GM23338 (cell line): ENCODE results near the gene STAP2. TPM values are rescaled to one million over a fixed set of nuclear protein-coding genes. Genes with fewer than 3 reads are reported as not detected.

Source experiments
- ATAC-seq: fragments of 200-7000 bp; cut with Tn5 transposase; 3 replicates; pipeline ENCODE4 v1.9.1; 2020
- DNase-seq: peaks from one replicate; pipeline ENCODE4 v3.0.0-alpha.2; 2015; ENCODE audit warnings: low spot score
- H2AFZ ChIP-seq: fragments of 200-600 bp; sonication (generic); 2 replicates; pipeline ENCODE4 v1.8.0; 2016; ENCODE audit warnings: antibody characterized with exemption, mild to moderate bottlenecking, moderate library complexity
- H3F3A ChIP-seq: fragments of 200-600 bp; sonication (generic); replicated peaks from 2 replicates; pipeline ENCODE4 v1.8.0; 2017; ENCODE audit warnings: antibody characterized with exemption, mixed run types, low read depth
- H3K27ac ChIP-seq: fragments of 200-600 bp; sonication (generic); 2 replicates; pipeline ENCODE4 v1.6.1; 2016; ENCODE audit warnings: low read depth
- H3K27me3 ChIP-seq: fragments of 200-600 bp; sonication (generic); 2 replicates; pipeline ENCODE4 v1.8.0; 2016; ENCODE audit warnings: mild to moderate bottlenecking, mixed run types, moderate library complexity; ENCODE audit not compliant: insufficient read depth
- H3K36me3 ChIP-seq: fragments of 200-600 bp; sonication (generic); 2 replicates; pipeline ENCODE4 v1.8.0; 2016; ENCODE audit warnings: mild to moderate bottlenecking; ENCODE audit not compliant: insufficient read depth
- H3K4me1 ChIP-seq: fragments of 200-600 bp; sonication (generic); 2 replicates; pipeline ENCODE4 v1.8.0; 2016; ENCODE audit warnings: mild to moderate bottlenecking, moderate library complexity; ENCODE audit not compliant: insufficient read depth
- H3K4me2 ChIP-seq: fragments of 200-600 bp; sonication (generic); 2 replicates; pipeline ENCODE4 v1.7.1; 2017; ENCODE audit warnings: mixed run types
- H3K4me3 ChIP-seq: fragments of 200-600 bp; sonication (generic); 2 replicates; pipeline ENCODE4 v1.6.1; 2016; ENCODE audit warnings: mixed run types
- H3K79me2 ChIP-seq: fragments of 200-600 bp; sonication (generic); replicated peaks from 2 replicates; pipeline ENCODE4 v1.8.0; 2017; ENCODE audit warnings: mild to moderate bottlenecking; ENCODE audit not compliant: insufficient read depth
- H3K9me2 ChIP-seq: fragments of 200-600 bp; sonication (generic); 2 replicates; pipeline ENCODE4 v1.8.0; 2017; ENCODE audit not compliant: insufficient read depth
- H4K20me1 ChIP-seq: fragments of 200-600 bp; sonication (generic); replicated peaks from 2 replicates; pipeline ENCODE4 v1.8.0; 2017; ENCODE audit warnings: mild to moderate bottlenecking; ENCODE audit not compliant: insufficient read depth
- H3K27ac Mint-ChIP-seq: 2 replicates; pipeline ENCODE4 v1.8.0; 2020; ENCODE audit warnings: inconsistent platforms, mild to moderate bottlenecking, moderate library complexity, mixed read lengths
- H3K27me3 Mint-ChIP-seq: 3 replicates; pipeline ENCODE4 v1.8.0; 2022; ENCODE audit warnings: low read depth, mild to moderate bottlenecking, moderate library complexity, mixed read lengths, inconsistent platforms; ENCODE audit not compliant: insufficient read depth, poor library complexity
- H3K36me3 Mint-ChIP-seq: 3 replicates; pipeline ENCODE4 v1.8.0; 2021; ENCODE audit warnings: low read depth, mild to moderate bottlenecking, inconsistent platforms, moderate library complexity, mixed read lengths
- H3K4me1 Mint-ChIP-seq: 3 replicates; pipeline ENCODE4 v1.8.0; 2020; ENCODE audit warnings: mild to moderate bottlenecking, inconsistent platforms, mixed read lengths
- H3K4me3 Mint-ChIP-seq: 3 replicates; pipeline ENCODE4 v1.8.0; 2021; ENCODE audit warnings: moderate library complexity, mild to moderate bottlenecking, inconsistent platforms, mixed read lengths
- H3K9me3 Mint-ChIP-seq: 3 replicates; pipeline ENCODE4 v1.8.0; 2020; ENCODE audit warnings: moderate library complexity, mild to moderate bottlenecking, inconsistent platforms, mixed read lengths
- CREB1 ChIP-seq: fragments of 250-450 bp; sonication (Bioruptor Pico); IDR thresholded peaks from 2 replicates; pipeline ENCODE4 v1.5.0; 2020; ENCODE audit warnings: low read depth, mild to moderate bottlenecking, moderate library complexity
- CTCF ChIP-seq, 2 experiments: fragments of 200-600 bp in 1 of 2; sonication (generic) in 1 of 2; conservative IDR thresholded peaks; 2 replicates each; pipeline versions ENCODE4 v1.5.1 to v1.6.1; 2016 to 2017; ENCODE audit warnings: antibody characterized with exemption in 2 of 2, low read depth in 2 of 2, mild to moderate bottlenecking in 2 of 2, moderate library complexity in 1 of 2
- ETS1 ChIP-seq: IDR thresholded peaks from 2 replicates; pipeline ENCODE4 v1.6.1; 2016; ENCODE audit warnings: antibody characterized with exemption
- EZH2 ChIP-seq: fragments of 200-600 bp; sonication (generic); IDR thresholded peaks from one replicate; pipeline ENCODE4 v1.8.0; 2017; ENCODE audit warnings: antibody characterized with exemption, mild to moderate bottlenecking, low read depth; ENCODE audit not compliant: unreplicated experiment
- EZH2phosphoT487 ChIP-seq: fragments of 200-600 bp; sonication (generic); IDR thresholded peaks from one replicate; pipeline ENCODE4 v1.8.1; 2018; ENCODE audit warnings: antibody characterized with exemption; ENCODE audit not compliant: unreplicated experiment
- JUNB ChIP-seq: IDR thresholded peaks from one replicate; pipeline ENCODE4 v1.6.1; 2016; ENCODE audit warnings: antibody characterized with exemption; ENCODE audit not compliant: unreplicated experiment
- NANOG ChIP-seq: IDR thresholded peaks from 2 replicates; pipeline ENCODE4 v1.6.1; 2016; ENCODE audit warnings: antibody characterized with exemption, borderline replicate concordance
- REST ChIP-seq: IDR thresholded peaks from one replicate; pipeline ENCODE4 v1.6.1; 2018; ENCODE audit warnings: antibody characterized with exemption; ENCODE audit not compliant: unreplicated experiment
- ZNF114 ChIP-seq: fragments of 250-450 bp; sonication (Bioruptor Pico); IDR thresholded peaks from 2 replicates; pipeline ENCODE4 v1.5.0; 2020; ENCODE audit warnings: mild to moderate bottlenecking, moderate library complexity
- ZNF331 ChIP-seq: fragments of 250-450 bp; sonication (Bioruptor Pico); IDR thresholded peaks from 2 replicates; pipeline ENCODE4 v1.5.0; 2020; ENCODE audit warnings: low read depth, mild to moderate bottlenecking, moderate library complexity
- polyA plus RNA-seq: library from polyadenylated mRNA; unstranded; fragments of >200 nt; fragmentation: Nextera tagmentation; extraction: Ambion mirVana; gene quantifications from 2 replicates; pipeline ENCODE4 v1.2.1, GENCODE V29; 2016
- total RNA-seq: library from RNA; depleted of rRNA; stranded (reverse); fragments of >200 nt; shearing (Covaris generic); gene quantifications from 2 replicates; pipeline ENCODE4 v1.2.3, GENCODE V29; 2014

The STAP2 gene
- total and polyA plus RNA-seq, 2 experiments from 2014 or later = 15.1 to 20.7 TPM

- TF ChIP-seq CTCF (conservative IDR thresholded peaks at IDR 0.05; ENCODE audit: low read depth in 2 of 2) = no peak; a peak in 1 of 4 replicates
- TF ChIP-seq ZNF114 (CRISPR knock-in tag) = no peak
- TF ChIP-seq NANOG = no peak
- TF ChIP-seq CREB1 (CRISPR knock-in tag) = no peak
- TF ChIP-seq ETS1 = no peak
- no peak for TF ChIP-seq EZH2phosphoT487
Measured at GRCh38 chr19:4278419-4279266, 60.0 kb downstream of the STAP2 start, which contains the start of gene SHD (continued).

GRCh38 chr19:4278010-4278409 lies 60.6 kb downstream of the STAP2 start:
- Mint-ChIP-seq H3K4me3 (peak overlapping the region; percentile 80), H3K4me1 (peaks cover 4% of the 10 kb centered on the region; the same call in 2 of the 3 replicates), H3K36me3 (no peaks in the 10 kb centered on the region), H3K27me3 (peaks cover 38% of the 10 kb centered on the region), H3K9me3 (no peaks in the 10 kb centered on the region), H3K27ac (no peak overlapping the region)
- H3K9me2 ChIP-seq = no peaks in the 10 kb centered on the region
- H3K4me3 ChIP-seq = peak overlapping the region; percentile 85; the same call in 1 of the 2 replicates
- DNase-seq = no peak
- no peak overlapping the region for H3K27ac ChIP-seq
- no peak overlapping the region for H2AFZ ChIP-seq
- ATAC-seq = no peak
- H3K36me3 ChIP-seq = no peaks in the 10 kb centered on the region
- no peaks in the 10 kb centered on the region for H3K79me2 ChIP-seq
- peaks cover 44% of the 10 kb centered on the region for H3K27me3 ChIP-seq
- peak overlapping the region; percentile 95; the same call in 1 of the 2 replicates for H3K4me2 ChIP-seq
- peaks cover 4% of the 10 kb centered on the region; the same call in 1 of the 2 replicates for H3K4me1 ChIP-seq
- H3F3A ChIP-seq = peaks cover 5% of the 10 kb centered on the region; the same call in 1 of the 2 replicates
- H4K20me1 ChIP-seq = no peaks in the 10 kb centered on the region
- no peak for TF ChIP-seq ETS1
- TF ChIP-seq ZNF331 (CRISPR knock-in tag) = no peak
- no peak for TF ChIP-seq EZH2
- TF ChIP-seq REST = no peak
- TF ChIP-seq JUNB = no peak
